ENCODE measurements around the gene SHKBP1. TPM values are rescaled to one million over a fixed set of nuclear protein-coding genes. Genes with fewer than 3 reads are reported as not detected.

SHKBP1 gene
- total and polyA plus RNA-seq, 8 donors = 33.6 to 122 (median 43.8) TPM

DNA sequence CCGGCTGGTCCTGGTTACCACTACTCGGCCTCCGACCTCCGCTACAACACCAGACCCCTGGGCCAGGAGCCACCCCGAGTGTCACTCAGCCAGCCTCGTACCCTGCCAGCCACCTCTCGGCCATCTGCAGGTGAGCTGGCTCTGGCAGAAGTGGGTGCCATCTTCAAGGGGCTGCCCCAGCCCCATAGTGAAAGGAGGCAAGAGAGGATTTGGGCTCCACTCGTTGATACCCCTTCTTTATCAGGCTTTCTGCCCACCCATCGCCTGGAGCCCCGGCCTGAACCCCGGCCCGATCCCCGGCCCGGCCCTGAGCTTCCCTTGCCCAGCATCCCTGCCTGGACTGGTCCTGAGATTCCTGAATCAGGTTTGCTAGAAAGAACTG is 31.6 kb downstream of the SHKBP1 start:
- DNase-seq (peak in 1 of 4 donors; percentile 58), ATAC-seq (no peak)
- H3K9me3 ChIP-seq = no peaks in the 10 kb centered on the region
- intact Hi-C loops (cut with DNase I) = no loop called here
- peaks cover 28 to 59% of the 10 kb centered on the region in 2 donors for H3K4me1 ChIP-seq
- no peaks in the 10 kb centered on the region for H3K36me3 ChIP-seq
- TF ChIP-seq CTCF (IDR thresholded peaks at IDR 0.05) = no peak
- no peak overlapping the region for H3K4me3 ChIP-seq
- no peak overlapping the region for H3K27ac ChIP-seq
- peaks cover 0 to 95% of the 10 kb centered on the region in 2 donors for H3K27me3 ChIP-seq

DNA sequence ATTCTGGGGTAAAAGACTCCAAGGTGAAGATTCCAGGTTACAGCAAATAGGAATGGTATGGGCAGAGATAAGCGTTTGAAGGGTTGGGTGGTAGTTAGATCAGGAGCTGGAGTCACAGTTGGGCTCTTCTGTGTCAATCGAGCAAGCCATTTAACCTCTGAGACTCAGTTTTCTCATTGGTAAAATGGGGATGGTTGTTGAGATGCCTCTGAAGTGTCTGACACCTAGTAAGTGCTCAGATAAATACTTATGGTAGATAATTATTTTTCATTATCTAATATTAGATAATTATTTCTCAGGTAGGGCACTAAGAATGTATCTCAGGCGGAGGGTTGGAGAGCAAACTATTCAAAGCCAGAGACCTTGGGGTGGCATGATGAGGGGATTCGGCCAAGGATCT is 32.3 kb downstream of the SHKBP1 start:
- no peak for TF ChIP-seq CTCF (IDR thresholded peaks at IDR 0.05)
- ATAC-seq = no peak
- peak overlapping the region in 1 of 2 donors; percentile 52 for H3K4me3 ChIP-seq

DNA sequence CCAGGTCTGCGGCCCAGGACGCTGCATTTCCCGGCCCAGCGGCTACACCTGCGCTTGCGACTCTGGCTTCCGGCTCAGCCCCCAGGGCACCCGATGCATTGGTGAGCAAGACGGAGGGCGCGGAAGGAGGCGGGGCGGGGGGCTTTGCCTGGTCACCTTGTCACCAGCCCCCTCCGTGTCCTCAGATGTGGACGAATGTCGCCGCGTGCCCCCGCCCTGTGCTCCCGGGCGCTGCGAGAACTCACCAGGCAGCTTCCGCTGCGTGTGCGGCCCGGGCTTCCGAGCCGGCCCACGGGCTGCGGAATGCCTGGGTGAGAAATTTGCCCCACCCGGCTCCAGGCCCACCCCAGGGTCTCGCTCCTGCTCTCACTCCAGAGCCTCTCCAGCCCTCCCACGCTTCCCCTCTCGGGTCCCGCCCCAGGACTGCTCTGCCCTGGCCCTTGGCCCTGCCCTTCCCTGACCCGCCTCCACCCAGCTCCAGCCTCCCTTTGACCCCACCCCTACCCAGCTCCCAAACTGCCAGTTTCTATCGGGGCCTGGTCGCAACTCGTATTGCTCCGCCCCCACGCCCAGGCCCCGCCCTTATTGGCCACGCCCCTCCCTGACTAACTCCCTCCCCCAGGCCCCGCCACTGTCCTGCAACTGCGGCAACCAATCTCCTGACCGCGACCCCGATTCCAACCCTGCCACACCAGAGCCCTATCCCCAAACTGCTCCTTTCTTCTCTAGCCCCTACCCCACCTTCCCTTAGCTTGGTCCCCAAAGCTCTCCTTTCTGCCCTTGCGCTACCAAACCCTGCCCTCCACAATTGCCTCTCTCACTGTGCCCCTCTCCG is 33.1 kb downstream of the SHKBP1 start:
- no peaks in the 10 kb centered on the region for H3K36me3 ChIP-seq
- ATAC-seq (peak; percentile 71), DNase-seq (peak; percentile 36 to 97 (median 80))
- TF ChIP-seq CTCF (IDR thresholded peaks at IDR 0.05) = no peak
- no peaks in the 10 kb centered on the region for H3K9me3 ChIP-seq
- peak overlapping the region; percentile 32 to 52 for H3K4me3 ChIP-seq
- intact Hi-C loops (cut with DNase I) = no loop called here
- peaks cover 0 to 95% of the 10 kb centered on the region in 2 donors for H3K27me3 ChIP-seq
- peaks cover 21 to 59% of the 10 kb centered on the region in 2 donors for H3K4me1 ChIP-seq
- peak overlapping the region; percentile 74 to 78 for H3K27ac ChIP-seq

More for the DNA sequence above, 32.3 kb downstream of the SHKBP1 start:
- no peak for DNase-seq
- Histone ChIP-seq H3K4me1 (peaks cover 28 to 60% of the 10 kb centered on the region in 2 donors), H3K36me3 (no peaks in the 10 kb centered on the region), H3K9me3 (no peaks in the 10 kb centered on the region), H3K27ac (peak overlapping the region in 1 of 2 donors; percentile 78), H3K27me3 (peaks cover 0 to 95% of the 10 kb centered on the region in 2 donors)
- intact Hi-C loops (cut with DNase I) = no loop called here

GRCh38 chr19:40610396-40611064 is 33.9 kb downstream of the SHKBP1 start:
- ATAC-seq (peak; percentile 20), DNase-seq (peak in 2 of 4 donors; percentile 70 to 87)
- peaks cover 17 to 59% of the 10 kb centered on the region in 2 donors for H3K4me1 ChIP-seq
- H3K27me3 ChIP-seq = peaks cover 0 to 94% of the 10 kb centered on the region in 2 donors
- H3K4me3 ChIP-seq = peak overlapping the region; percentile 8 to 52
- intact Hi-C loops (cut with DNase I) = no loop called here
- H3K36me3 ChIP-seq = no peaks in the 10 kb centered on the region
- peak overlapping the region; percentile 74 to 78 for H3K27ac ChIP-seq
- no peak for TF ChIP-seq CTCF (IDR thresholded peaks at IDR 0.05)
- H3K9me3 ChIP-seq = no peaks in the 10 kb centered on the region

DNA sequence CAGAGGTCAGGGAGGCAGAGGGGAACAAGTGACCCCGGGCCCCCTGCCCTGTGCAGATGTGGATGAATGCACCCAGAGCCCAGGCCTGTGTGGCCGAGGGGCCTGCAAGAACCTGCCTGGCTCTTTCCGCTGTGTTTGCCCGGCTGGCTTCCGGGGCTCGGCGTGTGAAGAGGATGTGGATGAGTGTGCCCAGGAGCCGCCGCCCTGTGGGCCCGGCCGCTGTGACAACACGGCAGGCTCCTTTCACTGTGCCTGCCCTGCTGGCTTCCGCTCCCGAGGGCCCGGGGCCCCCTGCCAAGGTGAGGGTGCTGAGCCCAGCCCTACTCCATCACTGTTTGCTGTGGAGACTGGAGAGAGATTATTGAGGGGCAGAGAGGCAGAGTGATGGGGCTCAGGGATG is 34.4 kb downstream of the SHKBP1 start:
- peak; percentile 12 for ATAC-seq
- intact Hi-C loops (cut with DNase I) = no loop called here
- H3K4me3 ChIP-seq = peak overlapping the region in 1 of 2 donors; percentile 52
- H3K27me3 ChIP-seq = peaks cover 0 to 92% of the 10 kb centered on the region in 2 donors
- TF ChIP-seq CTCF (IDR thresholded peaks at IDR 0.05) = no peak
- no peaks in the 10 kb centered on the region for H3K36me3 ChIP-seq
- H3K9me3 ChIP-seq = no peaks in the 10 kb centered on the region
- H3K4me1 ChIP-seq = peaks cover 12 to 56% of the 10 kb centered on the region in 2 donors
- DNase-seq = peak in 1 of 4 donors; percentile 86
- H3K27ac ChIP-seq = peak overlapping the region; percentile 74 to 78
